Trophoblast cell (in vitro differentiated cells and primary cell): ENCODE measurements around the gene TUBB1.

Experiments
- DNase-seq, 2 donors: peaks; one replicate each; pipeline ENCODE4 v3.0.0-alpha.2; 2016
- H2AFZ ChIP-seq: 2 replicates; pipeline ENCODE4 v1.6.1; 2013; ENCODE audit warnings: low read length, moderate library complexity, mild to moderate bottlenecking; ENCODE audit not compliant: insufficient read depth, poor library complexity
- H2AK5ac ChIP-seq: 2 replicates; pipeline ENCODE4 v1.6.1; 2013; ENCODE audit warnings: mild to moderate bottlenecking, low read length
- H2BK120ac ChIP-seq: 2 replicates; pipeline ENCODE4 v1.6.1; 2013; ENCODE audit warnings: low read length, mild to moderate bottlenecking, moderate library complexity; ENCODE audit not compliant: insufficient read depth, poor library complexity
- H2BK12ac ChIP-seq: 2 replicates; pipeline ENCODE4 v1.6.1; 2013; ENCODE audit warnings: mild to moderate bottlenecking, low read length, moderate library complexity
- H2BK5ac ChIP-seq: 2 replicates; pipeline ENCODE4 v1.6.1; 2013; ENCODE audit warnings: low read length, low read depth, moderate library complexity, mild to moderate bottlenecking; ENCODE audit not compliant: poor library complexity
- H3K14ac ChIP-seq: 2 replicates; pipeline ENCODE4 v1.6.1; 2013; ENCODE audit warnings: mild to moderate bottlenecking, low read length
- H3K18ac ChIP-seq: 2 replicates; pipeline ENCODE4 v1.6.1; 2013; ENCODE audit warnings: mild to moderate bottlenecking, low read length
- H3K23ac ChIP-seq: 2 replicates; pipeline ENCODE4 v1.6.1; 2013; ENCODE audit warnings: low read length
- H3K27ac ChIP-seq: 2 replicates; pipeline ENCODE4 v1.5.1; 2013; ENCODE audit warnings: low read depth, mild to moderate bottlenecking, inconsistent platforms, low read length, moderate library complexity
- H3K27me3 ChIP-seq: 2 replicates; pipeline ENCODE4 v1.6.1; 2013; ENCODE audit warnings: inconsistent platforms, mild to moderate bottlenecking, low read length, moderate library complexity; ENCODE audit not compliant: insufficient read depth
- H3K36me3 ChIP-seq, 2 experiments: 1 replicate in 1 of 2; 2 replicates in 1 of 2; pipeline ENCODE4 v1.6.1; 2013; ENCODE audit warnings: low read length in 2 of 2, mild to moderate bottlenecking in 2 of 2, moderate library complexity in 1 of 2; ENCODE audit not compliant: insufficient read depth in 2 of 2, control insufficient read depth in 1 of 2
- H3K4ac ChIP-seq: 2 replicates; pipeline ENCODE4 v1.6.1; 2013; ENCODE audit warnings: low read depth, mild to moderate bottlenecking, low read length, moderate library complexity
- H3K4me1 ChIP-seq, 2 experiments: 1 replicate in 1 of 2; 2 replicates in 1 of 2; pipeline ENCODE4 v1.6.1; 2013; ENCODE audit warnings: low read length in 2 of 2, mild to moderate bottlenecking in 2 of 2, moderate library complexity in 1 of 2; ENCODE audit not compliant: insufficient read depth in 2 of 2, control insufficient read depth in 1 of 2
- H3K4me2 ChIP-seq: 2 replicates; pipeline ENCODE4 v1.6.1; 2013; ENCODE audit warnings: inconsistent platforms, mild to moderate bottlenecking, low read length, moderate library complexity
- H3K4me3 ChIP-seq: 2 replicates; pipeline ENCODE4 v1.5.1; 2013; ENCODE audit warnings: mild to moderate bottlenecking, low read depth, low read length, inconsistent platforms
- H3K79me1 ChIP-seq: one replicate; pipeline ENCODE4 v1.6.1; 2013; ENCODE audit warnings: low read length
- H3K79me2 ChIP-seq: 2 replicates; pipeline ENCODE4 v1.6.1; 2013; ENCODE audit warnings: low read length, mild to moderate bottlenecking; ENCODE audit not compliant: control insufficient read depth, insufficient read depth, poor library complexity
- H3K9ac ChIP-seq: 2 replicates; pipeline ENCODE4 v1.6.1; 2013; ENCODE audit warnings: mild to moderate bottlenecking, low read length
- H3K9me3 ChIP-seq: 2 replicates; pipeline ENCODE4 v1.6.1; 2013; ENCODE audit warnings: low read depth, mild to moderate bottlenecking, control low read depth, inconsistent platforms, low read length; ENCODE audit not compliant: insufficient read depth
- H4K12ac ChIP-seq: 2 replicates; pipeline ENCODE4 v1.6.1; 2013; ENCODE audit warnings: low read depth, mild to moderate bottlenecking, low read length, moderate library complexity
- H4K8ac ChIP-seq: 2 replicates; pipeline ENCODE4 v1.6.1; 2013; ENCODE audit warnings: low read depth, mild to moderate bottlenecking, low read length, moderate library complexity
- H4K91ac ChIP-seq: one replicate; pipeline ENCODE4 v1.6.1; 2013; ENCODE audit warnings: low read depth, mild to moderate bottlenecking, low read length, moderate library complexity
- WGBS: extraction: QIAGEN DNeasy Blood & Tissue Kit; methylation state at CpG from one replicate; pipeline ENCODE4 v1.1.7; 2013; ENCODE audit warnings: missing lambda C conversion rate; ENCODE audit not compliant: insufficient read length, insufficient coverage; ENCODE audit errors: extremely low coverage; 5-methylcytosine and 5-hydroxymethylcytosine counted together

TUBB1 gene

DNA sequence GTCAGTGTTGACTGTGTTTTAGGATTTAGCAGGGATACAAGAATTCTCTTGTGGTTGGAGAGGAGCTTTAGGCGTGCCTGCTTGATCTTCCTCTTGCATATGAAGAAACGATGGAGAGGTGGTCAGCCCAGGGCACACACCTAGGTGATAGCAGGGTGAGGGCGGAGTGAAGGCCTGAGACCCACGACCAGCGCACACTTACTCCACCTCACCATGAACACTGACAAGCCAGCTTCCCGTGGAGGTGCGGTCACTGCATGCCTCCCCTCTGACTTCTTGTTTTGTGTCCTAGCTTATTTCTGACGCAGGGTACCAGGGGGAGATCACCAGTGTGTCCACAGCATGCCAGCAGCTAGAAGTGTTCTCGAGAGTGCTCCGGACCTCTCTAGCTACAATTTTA lies 30.0 kb upstream of the TUBB1 start:
- Histone ChIP-seq H3K36me3 (peaks cover 47 to 55% of the 10 kb centered on the region in 2 experiments), H3K27me3 (no peaks in the 10 kb centered on the region), H3K27ac (no peak overlapping the region), H3K79me1 (no peaks in the 10 kb centered on the region), H4K8ac (no peak overlapping the region), H2AK5ac (no peak overlapping the region), H3K79me2 (no peaks in the 10 kb centered on the region), H2BK5ac (no peak overlapping the region), H3K23ac (no peak overlapping the region), H2AFZ (no peak overlapping the region), H3K4me1 (peaks cover 3 to 4% of the 10 kb centered on the region in 2 experiments), H3K4me2 (no peak overlapping the region), H3K18ac (no peak overlapping the region), H4K12ac (no peak overlapping the region), H3K4ac (no peak overlapping the region), H4K91ac (no peak overlapping the region), H3K9me3 (no peaks in the 10 kb centered on the region), H2BK12ac (no peak overlapping the region), H3K9ac (no peak overlapping the region), H2BK120ac (no peak overlapping the region), H3K4me3 (peak overlapping the region; percentile 58), H3K14ac (no peak overlapping the region)
- no peak for DNase-seq
- no CpG with 5 or more reads among the region's 10 CpGs for WGBS

DNA sequence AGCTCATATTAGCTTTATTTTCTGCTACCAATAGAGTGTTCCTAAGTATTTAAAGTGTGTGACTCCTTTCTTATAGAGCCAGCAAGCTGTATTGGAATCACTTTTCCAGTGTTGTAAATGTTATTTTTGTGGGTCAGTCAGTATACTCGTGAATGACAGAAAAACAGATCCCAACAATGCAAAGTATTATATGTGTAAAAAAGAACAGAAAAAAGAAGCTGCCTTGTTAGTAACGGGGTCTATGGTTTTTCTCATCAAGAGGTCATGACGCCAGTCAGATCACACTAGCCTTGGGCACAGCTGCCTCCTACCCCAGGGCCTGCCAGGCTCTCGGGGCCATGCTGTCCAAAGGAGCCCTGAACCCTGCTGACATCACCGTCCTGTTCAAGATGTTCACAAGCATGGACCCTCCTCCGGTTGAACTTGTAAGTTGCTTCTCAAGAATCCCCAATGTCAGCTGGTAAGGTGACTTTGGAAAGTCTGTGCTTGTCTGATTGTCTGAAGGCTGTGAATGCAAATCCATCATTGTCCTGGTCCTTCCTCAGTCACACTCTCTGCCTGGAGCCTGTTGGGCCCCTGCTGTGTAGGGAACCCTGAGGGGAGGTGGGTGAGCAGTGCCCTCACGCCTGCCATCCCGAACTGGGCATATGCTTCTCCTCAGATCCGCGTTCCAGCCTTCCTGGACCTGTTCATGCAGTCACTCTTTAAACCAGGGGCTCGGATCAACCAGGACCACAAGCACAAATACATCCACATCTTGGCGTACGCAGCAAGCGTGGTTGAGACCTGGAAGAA lies 28.4 kb upstream of the TUBB1 start:
- H3K23ac ChIP-seq: no peak overlapping the region

DNA sequence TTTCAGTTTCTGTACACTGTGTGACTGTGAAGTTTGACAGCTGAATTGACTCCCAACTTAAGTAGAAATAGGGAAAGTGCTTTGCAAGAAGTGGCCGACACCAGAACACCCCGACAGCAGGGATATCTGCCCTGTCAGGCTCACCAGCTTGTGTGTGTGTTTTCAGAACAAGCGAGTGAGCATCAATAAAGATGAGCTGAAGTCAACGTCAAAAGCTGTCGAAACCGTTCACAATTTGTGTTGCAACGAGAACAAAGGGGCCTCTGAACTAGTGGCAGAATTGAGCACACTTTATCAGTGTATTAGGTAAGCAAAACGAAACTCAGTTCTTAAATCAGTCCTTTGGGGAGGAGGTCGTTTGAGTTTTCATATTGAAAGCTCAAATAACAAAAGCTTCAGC lies 27.5 kb upstream of the TUBB1 start:
- no peak overlapping the region for H3K4me2 ChIP-seq
- no peak for DNase-seq
- no peak overlapping the region for H2BK12ac ChIP-seq
- no peak overlapping the region for H2BK120ac ChIP-seq
- no peaks in the 10 kb centered on the region for H3K79me1 ChIP-seq
- H4K8ac ChIP-seq: no peak overlapping the region
- H2AK5ac ChIP-seq: no peak overlapping the region
- H3K27me3 ChIP-seq: no peaks in the 10 kb centered on the region
- H4K12ac ChIP-seq: no peak overlapping the region
- H3K27ac ChIP-seq: no peak overlapping the region
- H3K4ac ChIP-seq: no peak overlapping the region
- no peak overlapping the region for H2AFZ ChIP-seq
- H3K23ac ChIP-seq: no peak overlapping the region
- no peak overlapping the region for H4K91ac ChIP-seq
- no peak overlapping the region for H3K14ac ChIP-seq
- no CpG with 5 or more reads among the region's 9 CpGs for WGBS
- no peak overlapping the region for H2BK5ac ChIP-seq
- no peak overlapping the region for H3K18ac ChIP-seq
- H3K36me3 ChIP-seq: peaks cover 63 to 77% of the 10 kb centered on the region in 2 experiments
- H3K9ac ChIP-seq: no peak overlapping the region
- H3K4me3 ChIP-seq: no peak overlapping the region
- H3K79me2 ChIP-seq: no peaks in the 10 kb centered on the region
- H3K9me3 ChIP-seq: peaks cover 2% of the 10 kb centered on the region
- H3K4me1 ChIP-seq: no peaks in the 10 kb centered on the region

More for the DNA sequence above, 28.4 kb upstream of the TUBB1 start:
- H3K9me3 ChIP-seq: peaks cover 2% of the 10 kb centered on the region
- no peak overlapping the region for H3K14ac ChIP-seq
- no peak for DNase-seq
- no peak overlapping the region for H4K8ac ChIP-seq
- no peak overlapping the region for H3K27ac ChIP-seq
- H4K91ac ChIP-seq: no peak overlapping the region
- H2AK5ac ChIP-seq: no peak overlapping the region
- H3K9ac ChIP-seq: no peak overlapping the region
- H2BK120ac ChIP-seq: no peak overlapping the region
- no peak overlapping the region for H3K4ac ChIP-seq
- peaks cover 58 to 69% of the 10 kb centered on the region in 2 experiments for H3K36me3 ChIP-seq
- H3K79me2 ChIP-seq: no peaks in the 10 kb centered on the region
- H3K4me1 ChIP-seq: peaks cover 0 to 3% of the 10 kb centered on the region in 2 experiments
- no CpG with 5 or more reads among the region's 14 CpGs for WGBS
- H3K4me3 ChIP-seq: no peak overlapping the region
- no peaks in the 10 kb centered on the region for H3K27me3 ChIP-seq
- no peak overlapping the region for H4K12ac ChIP-seq
- no peak overlapping the region for H2AFZ ChIP-seq
- no peaks in the 10 kb centered on the region for H3K79me1 ChIP-seq
- no peak overlapping the region for H3K4me2 ChIP-seq
- H3K18ac ChIP-seq: no peak overlapping the region
- no peak overlapping the region for H2BK12ac ChIP-seq
- H2BK5ac ChIP-seq: no peak overlapping the region

DNA sequence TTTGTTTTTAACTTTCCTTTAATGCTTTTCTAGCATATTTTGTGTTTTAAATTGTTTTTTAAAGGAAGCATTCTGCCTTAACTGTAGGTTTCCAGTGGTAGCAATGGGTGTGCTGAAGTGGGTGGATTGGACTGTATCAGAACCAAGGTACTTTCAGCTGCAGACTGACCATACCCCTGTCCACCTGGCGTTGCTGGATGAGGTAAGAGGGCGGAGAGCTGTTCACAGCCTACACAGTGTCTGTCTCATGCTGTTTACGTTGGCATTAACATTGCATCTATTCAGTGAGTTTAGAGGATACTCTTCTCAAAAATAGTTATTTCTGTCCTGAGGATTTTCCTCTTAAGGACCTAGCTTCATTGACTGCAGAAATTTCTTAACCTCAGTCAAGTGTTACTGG lies 26.3 kb upstream of the TUBB1 start:
- H3K27me3 ChIP-seq: no peaks in the 10 kb centered on the region

More for the DNA sequence above, 26.3 kb upstream of the TUBB1 start:
- Histone ChIP-seq H2BK120ac (no peak overlapping the region), H4K8ac (no peak overlapping the region), H3K23ac (no peak overlapping the region), H3K4me3 (no peak overlapping the region), H3K4me2 (no peak overlapping the region), H2AK5ac (no peak overlapping the region), H3K9ac (no peak overlapping the region), H3K4me1 (no peaks in the 10 kb centered on the region), H2BK12ac (no peak overlapping the region), H3K14ac (no peak overlapping the region), H4K12ac (no peak overlapping the region), H3K27ac (no peak overlapping the region), H3K79me1 (no peaks in the 10 kb centered on the region), H3K36me3 (peaks cover 68 to 79% of the 10 kb centered on the region in 2 experiments), H3K9me3 (peaks cover 2% of the 10 kb centered on the region), H2AFZ (no peak overlapping the region), H2BK5ac (no peak overlapping the region), H3K4ac (no peak overlapping the region), H4K91ac (no peak overlapping the region), H3K79me2 (no peaks in the 10 kb centered on the region), H3K18ac (no peak overlapping the region)
- no CpG with 5 or more reads among the region's 3 CpGs for WGBS
- no peak for DNase-seq
